Endothelial cell (in vitro differentiated cells): ENCODE measurements around the gene SELENBP1. TPM values are rescaled to one million over a fixed set of nuclear protein-coding genes. Genes with fewer than 3 reads are reported as not detected.

Experiments
- DNase-seq: peaks from one replicate; pipeline ENCODE4 v3.0.0; 2021; ENCODE audit warnings: low spot score
- H3K27ac Mint-ChIP-seq: one replicate; pipeline ENCODE4 v1.8.0; 2021; ENCODE audit warnings: mixed read lengths, inconsistent platforms; ENCODE audit not compliant: unreplicated experiment
- H3K27me3 Mint-ChIP-seq: one replicate; pipeline ENCODE4 v1.8.0; 2021; ENCODE audit warnings: mild to moderate bottlenecking, moderate library complexity, mixed read lengths, inconsistent platforms; ENCODE audit not compliant: unreplicated experiment
- H3K36me3 Mint-ChIP-seq: one replicate; pipeline ENCODE4 v1.8.0; 2021; ENCODE audit warnings: mild to moderate bottlenecking, low read depth, mixed read lengths, inconsistent platforms; ENCODE audit not compliant: unreplicated experiment
- H3K4me1 Mint-ChIP-seq: one replicate; pipeline ENCODE4 v1.8.0; 2021; ENCODE audit warnings: mild to moderate bottlenecking, mixed read lengths, inconsistent platforms; ENCODE audit not compliant: unreplicated experiment
- H3K4me3 Mint-ChIP-seq: one replicate; pipeline ENCODE4 v1.8.0; 2021; ENCODE audit warnings: mild to moderate bottlenecking, mixed read lengths, inconsistent platforms; ENCODE audit not compliant: unreplicated experiment
- H3K9me3 Mint-ChIP-seq: one replicate; pipeline ENCODE4 v1.8.0; 2021; ENCODE audit warnings: mixed read lengths, inconsistent platforms; ENCODE audit not compliant: unreplicated experiment
- total RNA-seq: library from RNA; stranded (reverse); fragmentation: NEBNext Ultra II Directional; extraction: Animal tissue kit (Norgen Biotek cat#: 25700); gene quantifications from one replicate; pipeline ENCODE4 v1.2.1, GENCODE V29; 2021; ENCODE audit not compliant: unreplicated experiment
- TF ChIP-seq, protein P1 (sequence below): fragments of 200-600 bp; sonication (generic); IDR thresholded peaks from one replicate; pipeline ENCODE4 v1.5.0; 2021; ENCODE audit warnings: antibody characterized with exemption; ENCODE audit not compliant: unreplicated experiment

SELENBP1 gene
- total RNA-seq, 1 donor from 2014 or later: 15.6 TPM

- peaks cover under 1% of the 10 kb centered on the region for H3K27me3 Mint-ChIP-seq
- H3K27ac Mint-ChIP-seq: no peak overlapping the region
- DNase-seq: no peak
- TF ChIP-seq, protein P1, sequence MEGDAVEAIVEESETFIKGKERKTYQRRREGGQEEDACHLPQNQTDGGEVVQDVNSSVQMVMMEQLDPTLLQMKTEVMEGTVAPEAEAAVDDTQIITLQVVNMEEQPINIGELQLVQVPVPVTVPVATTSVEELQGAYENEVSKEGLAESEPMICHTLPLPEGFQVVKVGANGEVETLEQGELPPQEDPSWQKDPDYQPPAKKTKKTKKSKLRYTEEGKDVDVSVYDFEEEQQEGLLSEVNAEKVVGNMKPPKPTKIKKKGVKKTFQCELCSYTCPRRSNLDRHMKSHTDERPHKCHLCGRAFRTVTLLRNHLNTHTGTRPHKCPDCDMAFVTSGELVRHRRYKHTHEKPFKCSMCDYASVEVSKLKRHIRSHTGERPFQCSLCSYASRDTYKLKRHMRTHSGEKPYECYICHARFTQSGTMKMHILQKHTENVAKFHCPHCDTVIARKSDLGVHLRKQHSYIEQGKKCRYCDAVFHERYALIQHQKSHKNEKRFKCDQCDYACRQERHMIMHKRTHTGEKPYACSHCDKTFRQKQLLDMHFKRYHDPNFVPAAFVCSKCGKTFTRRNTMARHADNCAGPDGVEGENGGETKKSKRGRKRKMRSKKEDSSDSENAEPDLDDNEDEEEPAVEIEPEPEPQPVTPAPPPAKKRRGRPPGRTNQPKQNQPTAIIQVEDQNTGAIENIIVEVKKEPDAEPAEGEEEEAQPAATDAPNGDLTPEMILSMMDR: no peak
- peaks cover 50% of the 10 kb centered on the region for H3K36me3 Mint-ChIP-seq
- H3K9me3 Mint-ChIP-seq: no peaks in the 10 kb centered on the region
- H3K4me3 Mint-ChIP-seq: no peak overlapping the region
- H3K4me1 Mint-ChIP-seq: peaks cover 16% of the 10 kb centered on the region
Measured at GRCh38 chr1:151315565-151316235, 56.8 kb downstream of the SELENBP1 start.

Other genes with a start within 250 kb of the SELENBP1 start
- 214 TPM for gene SEMA6C, start 226.1 kb downstream of the SELENBP1 start, total RNA-seq
- gene TNFAIP8L2, start 216.1 kb downstream of the SELENBP1 start, total RNA-seq: 1.6 TPM
- gene LYSMD1, start 206.8 kb downstream of the SELENBP1 start, total RNA-seq: 7.5 TPM
- 48.3 TPM for gene SCNM1, start 206.6 kb downstream of the SELENBP1 start, total RNA-seq
- 1.1 TPM for gene TMOD4, start 196.7 kb downstream of the SELENBP1 start, total RNA-seq
- 83.5 TPM for gene VPS72, start 182.5 kb downstream of the SELENBP1 start, total RNA-seq
- gene PIP5K1A, start 174.2 kb downstream of the SELENBP1 start, total RNA-seq: 75.9 TPM
- 186 TPM for gene PSMD4, start 118.0 kb downstream of the SELENBP1 start, total RNA-seq
- gene ZNF687, start 90.4 kb downstream of the SELENBP1 start, total RNA-seq: 29.9 TPM
- 50.3 TPM for gene PI4KB, start 45.3 kb downstream of the SELENBP1 start, total RNA-seq
- 51.6 TPM for gene RFX5, start 25.5 kb downstream of the SELENBP1 start, total RNA-seq
- 322 TPM for gene PSMB4, start 26.9 kb upstream of the SELENBP1 start, total RNA-seq
- gene POGZ, start 86.8 kb upstream of the SELENBP1 start, total RNA-seq: 132 TPM
- gene CGN, start 138.7 kb upstream of the SELENBP1 start, total RNA-seq: 50.7 TPM
- gene TUFT1, start 167.6 kb upstream of the SELENBP1 start, total RNA-seq: 11.2 TPM
- 28.9 TPM for gene SNX27, start 239.3 kb upstream of the SELENBP1 start, total RNA-seq